HG03521 (cell line): ENCODE data around the gene SUGP1.
"Not testable (repeated sequence)": the region's sequence is repeated elsewhere in the genome, so short reads cannot be mapped to it uniquely, and the experiment has no call there.

Source experiments
- ATAC-seq: cut with Tn5 transposase; IDR thresholded peaks from one replicate; pipeline ENCODE4 v1.9.1; 2021; ENCODE audit warnings: mild to moderate bottlenecking, moderate library complexity; ENCODE audit not compliant: unreplicated experiment

SUGP1 gene

GRCh38 chr19:19268453-19269385, 51.6 kb downstream of the SUGP1 start:
- no peak for ATAC-seq

DNA sequence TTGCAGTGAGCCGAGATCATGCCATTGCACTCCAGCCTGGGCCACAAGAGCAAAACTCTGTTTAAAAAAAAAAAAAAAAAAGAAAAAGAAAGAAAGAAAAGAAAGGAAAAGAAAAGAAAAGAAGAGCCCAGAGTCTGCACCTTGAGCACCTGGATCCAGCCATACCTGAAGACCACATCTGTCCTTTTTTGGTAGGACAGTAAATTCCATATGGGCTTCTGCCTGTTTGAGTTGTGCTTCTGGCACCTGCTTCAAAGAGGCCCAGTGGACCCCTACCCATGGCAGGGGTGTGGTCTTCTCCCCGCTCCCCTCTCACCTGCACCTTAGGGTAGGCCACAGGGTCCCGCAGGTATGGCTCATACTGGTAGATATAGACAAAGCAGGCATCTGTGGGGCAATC, 53.0 kb downstream of the SUGP1 start:
- no peak for ATAC-seq

DNA sequence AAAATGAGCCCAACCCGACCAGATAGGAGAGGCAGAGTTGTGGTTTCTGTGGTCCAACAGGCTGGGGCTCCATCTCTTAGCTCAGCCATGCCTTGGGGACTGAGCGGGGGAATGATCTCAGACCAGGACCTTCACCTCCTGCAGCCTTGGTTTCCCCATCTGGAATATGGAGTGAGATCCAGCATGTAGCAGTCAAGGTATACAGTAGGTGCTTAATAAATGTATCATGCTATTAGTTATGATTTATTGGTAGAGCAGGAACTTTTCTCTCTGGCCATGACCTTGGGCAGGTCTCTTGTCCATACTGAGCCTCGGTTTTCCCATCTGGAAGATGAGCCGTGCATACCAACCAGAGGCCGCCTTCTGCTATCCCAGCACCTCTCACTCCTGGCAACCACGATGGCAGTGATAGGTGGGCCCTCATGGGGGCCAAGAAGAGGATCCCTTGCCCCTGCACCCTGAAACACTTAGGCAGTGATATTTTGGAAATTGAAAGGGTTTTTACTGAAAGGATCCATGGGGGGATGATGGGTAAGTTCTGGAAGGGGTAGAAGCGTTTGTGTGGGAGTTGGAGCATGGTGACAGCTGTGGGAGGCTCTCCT, 56.3 kb downstream of the SUGP1 start:
- no peak for ATAC-seq

- no peak for ATAC-seq
Observed at GRCh38 chr19:19262190-19263057, 57.9 kb downstream of the SUGP1 start.

- ATAC-seq = no peak
Observed at GRCh38 chr19:19261350-19262189, 58.7 kb downstream of the SUGP1 start.

- no peak for ATAC-seq
Observed at GRCh38 chr19:19260417-19261214, 59.7 kb downstream of the SUGP1 start.

GRCh38 chr19:19259741-19260140, 60.6 kb downstream of the SUGP1 start:
- ATAC-seq = no peak

DNA sequence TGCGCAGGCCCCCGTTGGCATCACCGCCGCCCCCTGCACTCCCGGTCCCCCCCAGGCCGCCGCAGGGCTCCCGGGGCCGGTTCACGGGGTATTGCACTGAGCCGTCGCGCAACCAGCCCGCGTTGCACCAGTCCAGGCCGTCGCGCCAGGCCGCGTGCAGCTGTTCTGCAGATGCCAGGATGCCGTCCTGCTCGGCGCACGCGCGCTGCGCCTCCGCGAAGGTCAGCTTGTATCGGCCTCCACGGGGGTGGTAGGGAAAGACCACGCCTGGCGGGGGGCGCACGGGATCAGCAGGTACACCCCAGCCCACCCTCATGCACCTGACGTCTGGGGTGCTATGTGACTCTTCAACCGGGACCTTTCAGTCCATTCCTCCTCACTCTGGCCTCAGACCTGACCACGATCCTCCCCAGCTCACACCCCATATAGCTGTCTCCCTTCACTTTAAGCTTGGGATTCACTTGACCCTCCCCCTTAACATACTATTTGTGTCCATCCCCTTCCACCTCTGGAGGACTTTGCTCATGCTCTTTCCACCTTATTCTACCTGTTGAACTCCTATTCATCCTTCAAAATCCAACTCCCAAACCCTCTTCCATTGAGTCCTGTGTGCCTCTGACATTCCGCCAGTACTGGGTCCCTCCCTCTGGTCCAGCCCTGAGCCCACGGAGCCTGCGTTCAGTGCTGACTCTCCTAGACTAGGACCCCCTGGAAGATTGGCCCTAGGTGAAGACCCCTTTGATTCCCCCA, 61.5 kb downstream of the SUGP1 start:
- ATAC-seq = no peak

DNA sequence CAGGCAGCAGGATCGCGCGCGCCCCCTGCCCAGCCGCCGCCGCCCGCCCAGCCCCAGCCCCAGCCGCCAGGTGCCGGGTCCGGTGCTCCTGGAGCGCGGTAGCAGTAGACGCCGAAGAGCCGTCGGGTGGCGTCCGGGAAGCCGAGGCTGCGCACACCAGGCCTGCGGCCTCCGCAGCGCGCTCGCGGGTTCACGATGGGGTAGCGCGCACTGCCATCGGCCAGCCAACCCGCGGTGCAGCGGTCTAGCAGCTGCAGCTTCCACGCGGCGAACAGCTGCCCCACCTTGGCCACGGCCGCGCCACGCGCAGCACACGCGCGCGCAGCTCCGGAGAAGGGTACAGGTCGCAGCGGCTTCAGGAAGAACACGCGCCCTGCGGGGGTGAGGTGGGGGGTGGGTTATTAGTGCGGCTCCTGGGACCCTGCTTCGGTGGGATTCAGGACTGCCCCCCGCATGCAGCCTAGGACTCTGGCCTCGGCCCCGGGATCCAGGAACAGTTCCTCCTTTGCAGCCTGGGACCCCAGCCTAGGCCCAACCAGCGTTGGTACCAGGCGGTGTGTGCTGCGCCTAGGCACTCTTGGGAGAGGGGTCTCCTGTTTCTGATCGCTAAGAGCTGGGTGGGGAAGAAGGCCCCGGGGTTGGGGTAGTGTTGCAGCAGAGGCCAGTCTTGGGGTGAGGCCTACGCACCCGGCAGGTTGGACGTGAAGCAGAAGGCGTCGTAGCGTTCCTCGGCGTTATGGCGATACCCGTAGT, 62.3 kb downstream of the SUGP1 start:
- no peak for ATAC-seq

GRCh38 chr19:19257137-19257536, 63.2 kb downstream of the SUGP1 start:
- ATAC-seq = no peak

DNA sequence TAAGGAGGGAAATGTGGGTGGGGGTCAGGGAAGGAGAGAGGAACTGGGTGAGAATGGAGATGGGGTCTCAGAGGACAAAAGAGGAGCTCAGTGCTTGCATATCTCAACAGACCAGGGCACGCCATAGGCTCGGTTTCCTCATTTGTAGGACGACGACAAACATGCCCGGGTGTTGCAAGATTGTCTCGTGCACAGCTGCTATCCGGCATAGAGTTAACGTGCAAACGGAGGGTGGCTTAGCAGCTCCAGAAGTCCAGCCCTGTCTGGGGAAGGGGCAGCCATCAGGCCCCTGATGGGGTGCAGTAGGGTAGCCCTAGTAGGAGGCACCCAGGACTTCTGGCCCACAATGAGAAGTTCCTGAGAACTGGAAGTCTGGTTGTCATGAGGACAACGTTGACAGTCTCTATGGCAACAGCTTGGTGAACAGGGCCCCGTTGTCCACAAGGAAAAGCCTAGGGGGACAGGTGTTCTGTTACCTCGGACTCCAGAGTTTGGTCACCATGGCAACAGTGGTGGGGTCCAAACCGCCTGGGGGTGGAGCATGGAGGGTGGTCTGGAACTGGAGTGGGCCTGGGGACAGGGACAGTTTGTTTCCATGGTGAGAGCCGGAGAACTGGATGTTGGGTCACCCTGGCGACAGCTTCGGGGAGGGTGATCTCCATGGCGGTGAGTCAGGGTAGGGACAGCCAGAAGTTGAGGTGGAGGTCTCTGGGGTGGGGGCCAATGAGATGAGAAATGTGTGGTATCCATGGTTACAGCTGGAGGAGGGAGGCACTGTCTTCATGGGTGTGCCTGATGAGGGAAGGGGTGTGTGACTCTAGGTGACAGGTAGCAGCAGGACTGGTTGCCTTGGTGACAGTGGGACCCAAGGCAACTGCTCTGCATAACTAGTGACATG, 64.0 kb downstream of the SUGP1 start:
- no peak for ATAC-seq

- ATAC-seq = not testable (repeated sequence)
Observed at GRCh38 chr19:19253409-19253808, 66.9 kb downstream of the SUGP1 start.

- no peak for ATAC-seq
Observed at GRCh38 chr19:19250196-19250801, 70.0 kb downstream of the SUGP1 start.

DNA sequence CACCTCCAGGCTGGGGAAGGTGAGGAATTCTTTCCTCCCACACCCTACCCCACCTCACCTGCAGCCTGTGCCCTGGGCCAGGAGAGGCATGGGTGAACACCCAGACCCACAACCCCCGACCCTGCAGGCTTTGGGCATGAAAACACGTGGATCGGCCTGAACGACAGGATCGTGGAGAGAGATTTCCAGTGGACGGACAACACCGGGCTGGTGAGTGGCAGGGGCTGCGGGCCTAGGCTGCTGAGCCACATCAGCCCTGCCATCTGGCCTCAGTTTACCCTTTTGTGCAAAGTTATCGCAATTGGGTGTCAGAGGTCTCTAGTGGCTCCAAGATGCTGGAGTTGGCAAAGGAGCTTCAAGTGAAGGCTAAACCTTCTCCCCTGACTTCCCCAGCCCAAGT, 79.8 kb downstream of the SUGP1 start:
- no peak for ATAC-seq

DNA sequence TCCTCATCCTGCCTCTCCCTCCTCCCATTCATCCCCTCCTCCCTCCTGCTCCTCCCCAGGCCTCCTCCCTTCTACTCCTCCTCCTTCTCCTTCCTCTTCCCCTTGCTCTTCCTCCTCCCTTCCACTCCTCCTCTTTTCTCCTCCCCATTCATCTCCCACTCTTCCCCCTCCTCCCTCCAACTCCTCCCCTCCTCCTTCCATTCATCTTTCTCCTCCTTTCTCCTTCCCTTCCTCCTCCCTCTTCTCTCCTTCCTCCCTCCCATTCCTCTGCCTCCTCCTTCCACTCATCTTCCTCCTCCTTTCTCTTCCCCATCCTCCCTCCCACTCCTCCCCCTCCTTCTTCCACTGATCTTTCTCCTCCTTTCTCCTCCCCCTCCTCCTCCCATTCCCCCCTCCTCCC, 80.6 kb downstream of the SUGP1 start:
- no peak for ATAC-seq

DNA sequence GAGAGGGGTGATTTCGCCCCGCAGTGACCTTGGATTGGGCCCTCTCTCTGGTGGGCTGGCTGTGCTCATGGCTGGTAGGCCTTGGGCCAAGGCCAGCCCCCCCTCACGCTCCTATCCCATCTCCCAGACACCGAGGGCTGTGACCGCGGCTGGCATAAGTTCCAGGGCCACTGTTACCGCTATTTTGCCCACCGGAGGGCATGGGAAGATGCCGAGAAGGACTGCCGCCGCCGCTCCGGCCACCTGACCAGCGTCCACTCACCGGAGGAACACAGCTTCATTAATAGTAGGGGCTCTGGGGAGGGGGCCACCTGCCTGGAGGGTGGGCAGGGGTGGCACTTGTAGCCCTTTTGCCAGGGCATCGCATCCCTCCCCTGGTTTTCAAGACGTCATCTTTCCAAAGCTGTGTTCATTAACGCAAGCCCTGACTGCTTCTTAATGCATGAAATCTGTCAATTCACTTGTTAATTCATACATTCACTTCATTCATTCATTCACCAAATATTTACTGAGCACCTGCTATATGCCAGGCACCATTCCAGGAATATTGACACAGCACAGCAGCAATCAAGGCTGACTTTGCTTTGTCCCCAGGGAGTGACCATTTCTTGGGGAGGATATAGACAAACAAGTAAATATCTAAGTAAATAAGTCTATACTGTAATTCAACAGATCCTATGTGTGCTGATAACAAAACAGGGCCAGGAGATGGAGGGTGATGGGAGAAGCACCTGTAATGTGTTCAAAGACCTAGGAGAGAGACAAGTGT, 82.0 kb downstream of the SUGP1 start:
- no peak for ATAC-seq
